Bladder microvascular endothelial cell (primary cell): Measurements from ENCODE around the gene GLIPR1L2. TPM values are rescaled to one million over a fixed set of nuclear protein-coding genes. Genes with fewer than 3 reads are reported as not detected.

Experiments used
- total RNA-seq: library from RNA; depleted of rRNA; stranded (reverse); fragments of >200 nt; gene quantifications from 2 replicates; pipeline ENCODE4 v1.2.3, GENCODE V29; 2014

Gene GLIPR1L2
- total RNA-seq = 0.38 TPM in 1 of 2 replicates, not detected in the other

GRCh38 chr12:75390899-75391538 lies at the start of gene GLIPR1L2:
Gene GLIPR1L2 (plus strand): TSS chr12:75391089. CDS start chr12:75391117, 28 bp downstream.

DNA sequence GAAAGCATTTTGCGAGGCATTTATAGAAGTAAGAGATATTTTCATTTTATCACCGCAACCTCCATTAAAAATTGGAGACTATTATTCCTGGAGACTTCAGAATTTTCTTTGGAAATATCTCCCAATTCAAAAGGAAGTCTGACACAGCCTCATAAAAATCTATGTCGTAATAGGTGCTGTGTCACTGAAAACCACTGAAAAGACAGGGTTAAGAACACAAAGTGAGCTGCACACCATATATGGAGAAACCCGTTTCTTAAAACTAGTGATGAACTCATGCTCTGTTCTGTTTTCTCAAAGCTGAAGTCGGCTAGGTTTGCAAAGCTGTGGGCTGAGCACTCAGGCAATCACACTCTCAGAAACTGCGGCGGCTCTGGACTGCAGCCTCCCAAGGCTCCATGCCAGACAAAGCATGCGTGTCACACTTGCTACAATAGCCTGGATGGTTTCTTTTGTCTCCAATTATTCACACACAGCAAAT lies 89.6 kb downstream of the GLIPR1L2 start, which contains the start of gene GLIPR1:
TSS of gene GLIPR1 (plus strand) at position 287 of the 481 bp plus-strand sequence. CDS start at position 413, 126 bp downstream.

Other genes starting within 250 kb of the GLIPR1L2 start
- 0.32 TPM in 1 of 2 replicates, not detected in the other for gene KCNC2, start 181.2 kb upstream of the GLIPR1L2 start, total RNA-seq
- gene CAPS2, start 60.8 kb upstream of the GLIPR1L2 start, total RNA-seq = 0.81 and 1.0 TPM in 2 replicates
- not detected in 2 replicates for gene GLIPR1L1, start 56.4 kb upstream of the GLIPR1L2 start, total RNA-seq
- 1.1 and 4.3 TPM in 2 replicates for gene GLIPR1, start 89.7 kb downstream of the GLIPR1L2 start, total RNA-seq
- gene KRR1, start 120.5 kb downstream of the GLIPR1L2 start, total RNA-seq = 13.9 and 44.7 TPM in 2 replicates